SH-SY5Y (cell line): ENCODE measurements around the gene POU2F2.

ENCODE experiments used
- GATA2 ChIP-seq: IDR thresholded peaks from 2 replicates; pipeline ENCODE4 v1.6.1; 2011; ENCODE audit warnings: mild to moderate bottlenecking, low read depth, low read length
- GATA3 ChIP-seq: IDR thresholded peaks from 2 replicates; pipeline ENCODE4 v1.6.1; 2011; ENCODE audit warnings: low read depth, mild to moderate bottlenecking, low read length, moderate library complexity

DNA sequence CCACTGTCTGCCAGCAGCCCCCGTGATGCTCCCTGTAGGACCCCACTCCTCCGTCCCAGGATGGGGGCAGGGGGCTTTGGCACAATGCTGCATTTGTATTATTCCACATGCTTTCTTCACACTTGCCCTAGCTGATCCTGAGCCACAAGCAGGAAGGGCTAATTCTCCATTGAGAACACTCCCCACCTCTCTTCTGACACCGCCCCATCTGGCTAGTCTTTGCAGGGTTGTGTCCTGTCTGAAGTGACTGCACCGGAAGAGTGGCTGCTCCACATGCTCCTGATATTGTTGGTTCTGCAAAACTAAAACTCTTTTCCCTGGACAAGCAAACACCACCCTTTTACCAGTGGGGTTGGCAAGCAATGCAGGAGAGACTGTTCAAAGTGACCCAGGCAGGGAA is 38.3 kb downstream of the POU2F2 start:
- TF ChIP-seq GATA3 (no peak), GATA2 (no peak)
